GM23338 (cell line): ENCODE measurements around the gene SRD5A3.

Experiments
- CREB1 ChIP-seq: fragments of 250-450 bp; sonication (Bioruptor Pico); IDR thresholded peaks from 2 replicates; pipeline ENCODE4 v1.5.0; 2020; ENCODE audit warnings: low read depth, mild to moderate bottlenecking, moderate library complexity
- CTCF ChIP-seq, 2 experiments: fragments of 200-600 bp in 1 of 2; sonication (generic) in 1 of 2; conservative IDR thresholded peaks; 2 replicates each; pipeline versions ENCODE4 v1.5.1 to v1.6.1; 2016 to 2017; ENCODE audit warnings: antibody characterized with exemption in 2 of 2, low read depth in 2 of 2, mild to moderate bottlenecking in 2 of 2, moderate library complexity in 1 of 2
- EZH2 ChIP-seq: fragments of 200-600 bp; sonication (generic); IDR thresholded peaks from one replicate; pipeline ENCODE4 v1.8.0; 2017; ENCODE audit warnings: antibody characterized with exemption, mild to moderate bottlenecking, low read depth; ENCODE audit not compliant: unreplicated experiment
- EZH2phosphoT487 ChIP-seq: fragments of 200-600 bp; sonication (generic); IDR thresholded peaks from one replicate; pipeline ENCODE4 v1.8.1; 2018; ENCODE audit warnings: antibody characterized with exemption; ENCODE audit not compliant: unreplicated experiment
- NANOG ChIP-seq: IDR thresholded peaks from 2 replicates; pipeline ENCODE4 v1.6.1; 2016; ENCODE audit warnings: antibody characterized with exemption, borderline replicate concordance
- POLR2AphosphoS5 ChIP-seq: IDR thresholded peaks from 2 replicates; pipeline ENCODE4 v1.6.1; 2016; ENCODE audit warnings: antibody characterized with exemption, low read depth
- STAT1 ChIP-seq: IDR thresholded peaks from one replicate; pipeline ENCODE4 v1.6.1; 2016; ENCODE audit warnings: antibody characterized with exemption; ENCODE audit not compliant: unreplicated experiment
- TF ChIP-seq, protein P1 (sequence below): IDR thresholded peaks from one replicate; pipeline ENCODE4 v1.6.1; 2018; ENCODE audit warnings: antibody characterized with exemption; ENCODE audit not compliant: unreplicated experiment

DNA sequence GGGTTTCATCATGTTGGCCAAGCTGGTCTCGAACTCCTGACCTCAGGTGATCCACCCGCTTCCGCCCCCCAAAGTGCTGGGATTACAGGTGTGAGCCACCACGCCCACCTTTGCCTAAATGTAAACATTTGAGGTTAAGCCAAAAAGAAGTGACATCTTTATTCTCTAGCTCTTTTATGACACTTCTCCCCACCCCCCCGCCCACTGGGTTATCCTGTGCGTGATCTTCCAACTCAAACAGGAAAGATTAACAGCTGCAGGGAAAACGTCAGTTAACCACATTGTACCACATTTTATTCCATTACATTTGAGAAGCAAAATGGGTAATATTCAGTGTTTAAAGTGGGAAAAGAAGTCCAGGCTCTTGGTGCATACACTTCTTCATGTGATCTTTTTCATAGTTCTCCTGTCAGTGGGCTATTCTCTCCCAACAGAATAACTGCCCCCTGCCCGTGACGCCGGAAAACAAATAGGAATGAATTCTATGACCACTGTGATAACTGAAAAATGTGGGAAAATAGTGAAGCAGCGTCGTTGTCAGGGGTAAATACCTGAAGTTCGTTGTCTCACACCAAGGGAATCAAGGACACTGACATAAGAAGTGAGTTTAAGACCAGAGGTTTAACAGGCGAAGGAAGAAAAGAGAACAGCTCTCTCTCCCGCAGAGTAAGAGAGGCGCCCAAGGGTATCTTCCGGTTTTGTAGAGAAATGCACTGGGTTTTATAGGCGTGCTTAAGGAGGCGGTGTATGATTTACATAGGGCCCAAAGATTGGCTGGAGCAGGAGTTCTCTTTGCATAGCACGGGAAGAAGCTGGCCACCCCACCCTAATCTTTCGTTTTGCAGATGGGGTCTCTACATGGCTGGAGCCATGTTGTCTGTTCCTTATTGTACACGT lies 9.7 kb upstream of the SRD5A3 start:
- TF ChIP-seq, protein P1, sequence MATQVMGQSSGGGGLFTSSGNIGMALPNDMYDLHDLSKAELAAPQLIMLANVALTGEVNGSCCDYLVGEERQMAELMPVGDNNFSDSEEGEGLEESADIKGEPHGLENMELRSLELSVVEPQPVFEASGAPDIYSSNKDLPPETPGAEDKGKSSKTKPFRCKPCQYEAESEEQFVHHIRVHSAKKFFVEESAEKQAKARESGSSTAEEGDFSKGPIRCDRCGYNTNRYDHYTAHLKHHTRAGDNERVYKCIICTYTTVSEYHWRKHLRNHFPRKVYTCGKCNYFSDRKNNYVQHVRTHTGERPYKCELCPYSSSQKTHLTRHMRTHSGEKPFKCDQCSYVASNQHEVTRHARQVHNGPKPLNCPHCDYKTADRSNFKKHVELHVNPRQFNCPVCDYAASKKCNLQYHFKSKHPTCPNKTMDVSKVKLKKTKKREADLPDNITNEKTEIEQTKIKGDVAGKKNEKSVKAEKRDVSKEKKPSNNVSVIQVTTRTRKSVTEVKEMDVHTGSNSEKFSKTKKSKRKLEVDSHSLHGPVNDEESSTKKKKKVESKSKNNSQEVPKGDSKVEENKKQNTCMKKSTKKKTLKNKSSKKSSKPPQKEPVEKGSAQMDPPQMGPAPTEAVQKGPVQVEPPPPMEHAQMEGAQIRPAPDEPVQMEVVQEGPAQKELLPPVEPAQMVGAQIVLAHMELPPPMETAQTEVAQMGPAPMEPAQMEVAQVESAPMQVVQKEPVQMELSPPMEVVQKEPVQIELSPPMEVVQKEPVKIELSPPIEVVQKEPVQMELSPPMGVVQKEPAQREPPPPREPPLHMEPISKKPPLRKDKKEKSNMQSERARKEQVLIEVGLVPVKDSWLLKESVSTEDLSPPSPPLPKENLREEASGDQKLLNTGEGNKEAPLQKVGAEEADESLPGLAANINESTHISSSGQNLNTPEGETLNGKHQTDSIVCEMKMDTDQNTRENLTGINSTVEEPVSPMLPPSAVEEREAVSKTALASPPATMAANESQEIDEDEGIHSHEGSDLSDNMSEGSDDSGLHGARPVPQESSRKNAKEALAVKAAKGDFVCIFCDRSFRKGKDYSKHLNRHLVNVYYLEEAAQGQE = no peak
- TF ChIP-seq CTCF (conservative IDR thresholded peaks at IDR 0.05; ENCODE audit: low read depth in 2 of 2) (no peak), STAT1 (no peak), EZH2 (no peak), POLR2AphosphoS5 (no peak), CREB1 (CRISPR knock-in tag) (no peak), EZH2phosphoT487 (no peak), NANOG (no peak)
